ENCODE results near the gene AMDHD2. TPM values are rescaled to one million over a fixed set of nuclear protein-coding genes. Genes with fewer than 3 reads are reported as not detected.
"Not testable (repeated sequence)": the region's sequence is repeated elsewhere in the genome, so short reads cannot be mapped to it uniquely, and the experiment has no call there.

Gene AMDHD2
- total and polyA plus RNA-seq, 2 experiments from 2014 or later: 15.2 to 31.9 TPM

GRCh38 chr16:2543771-2544170 lies 23.6 kb downstream of the AMDHD2 start:
- H3K9me2 ChIP-seq (ENCODE audit: insufficient read depth); H3K27ac ChIP-seq; H2AFZ ChIP-seq; DNase-seq; in situ Hi-C loops (cut with MboI); H3K4me2 ChIP-seq (ENCODE audit: unreplicated experiment); H3K4me1 ChIP-seq (ENCODE audit: insufficient read depth); H3K4me3 ChIP-seq; H3F3A ChIP-seq (ENCODE audit: insufficient read depth); H3K9ac ChIP-seq; H3K36me3 ChIP-seq (ENCODE audit: low read depth); H3K9me3 ChIP-seq (ENCODE audit: low read depth); H3K27me3 ChIP-seq (replicated peaks; ENCODE audit: insufficient read depth); H4K20me1 ChIP-seq (ENCODE audit: insufficient read depth): not testable (repeated sequence)
- WGBS, 2 experiments (ENCODE audit: low coverage in 1 of 2, low lambda C conversion rate in 2 of 2, missing lambda C conversion rate in 2 of 2): 92 to 94% methylated on average over 12 to 14 of the region's 14 CpGs
- peaks cover 71% of the 10 kb centered on the region for H3K79me2 ChIP-seq (ENCODE audit: insufficient read depth)

- H3K9me2 ChIP-seq (ENCODE audit: insufficient read depth); H3K4me2 ChIP-seq (ENCODE audit: unreplicated experiment); H4K20me1 ChIP-seq (ENCODE audit: insufficient read depth); H3K9ac ChIP-seq; DNase-seq; H3F3A ChIP-seq (ENCODE audit: insufficient read depth); in situ Hi-C loops (cut with MboI); H3K9me3 ChIP-seq (ENCODE audit: low read depth); H3K36me3 ChIP-seq (ENCODE audit: low read depth); H2AFZ ChIP-seq; H3K4me3 ChIP-seq; H3K27ac ChIP-seq; H3K27me3 ChIP-seq (replicated peaks; ENCODE audit: insufficient read depth); H3K4me1 ChIP-seq (ENCODE audit: insufficient read depth): not testable (repeated sequence)
- H3K79me2 ChIP-seq (ENCODE audit: insufficient read depth): peaks cover 26% of the 10 kb centered on the region
- 78% methylated on average over 1 of the region's 14 CpGs; no CpG with 5 or more reads in 1 of the 2 experiments for WGBS, 2 experiments (ENCODE audit: low coverage in 1 of 2, low lambda C conversion rate in 2 of 2, missing lambda C conversion rate in 2 of 2)
Observed at GRCh38 chr16:2550283-2550878, 30.2 kb downstream of the AMDHD2 start.

- H3K4me1 ChIP-seq (ENCODE audit: insufficient read depth); H3K27me3 ChIP-seq (replicated peaks; ENCODE audit: insufficient read depth); H3K9ac ChIP-seq; H3K4me3 ChIP-seq; in situ Hi-C loops (cut with MboI); H3K4me2 ChIP-seq (ENCODE audit: unreplicated experiment); H4K20me1 ChIP-seq (ENCODE audit: insufficient read depth); H2AFZ ChIP-seq; H3F3A ChIP-seq (ENCODE audit: insufficient read depth); H3K27ac ChIP-seq; H3K9me2 ChIP-seq (ENCODE audit: insufficient read depth); H3K36me3 ChIP-seq (ENCODE audit: low read depth); H3K9me3 ChIP-seq (ENCODE audit: low read depth): not testable (repeated sequence)
- peak; percentile 6 for DNase-seq
- 81 to 86% methylated on average over 11 to 12 of the region's 17 CpGs for WGBS, 2 experiments (ENCODE audit: low coverage in 1 of 2, low lambda C conversion rate in 2 of 2, missing lambda C conversion rate in 2 of 2)
- peaks cover 15% of the 10 kb centered on the region for H3K79me2 ChIP-seq (ENCODE audit: insufficient read depth)
Observed at GRCh38 chr16:2551420-2551889, 31.3 kb downstream of the AMDHD2 start.

- H3K27ac ChIP-seq; DNase-seq; H4K20me1 ChIP-seq (ENCODE audit: insufficient read depth); H3K27me3 ChIP-seq (replicated peaks; ENCODE audit: insufficient read depth); H3K4me2 ChIP-seq (ENCODE audit: unreplicated experiment); H2AFZ ChIP-seq; in situ Hi-C loops (cut with MboI); H3K4me3 ChIP-seq; H3K9me2 ChIP-seq (ENCODE audit: insufficient read depth); H3K9me3 ChIP-seq (ENCODE audit: low read depth); H3K9ac ChIP-seq; H3K4me1 ChIP-seq (ENCODE audit: insufficient read depth); H3K36me3 ChIP-seq (ENCODE audit: low read depth); H3F3A ChIP-seq (ENCODE audit: insufficient read depth): not testable (repeated sequence)
- H3K79me2 ChIP-seq (ENCODE audit: insufficient read depth): peaks cover 13% of the 10 kb centered on the region
- WGBS, 2 experiments (ENCODE audit: low coverage in 1 of 2, low lambda C conversion rate in 2 of 2, missing lambda C conversion rate in 2 of 2): no CpG with 5 or more reads among the region's 13 CpGs
Observed at GRCh38 chr16:2554709-2555425, 34.7 kb downstream of the AMDHD2 start.

GRCh38 chr16:2557150-2557549 lies 37.0 kb downstream of the AMDHD2 start:
- H3K9me3 ChIP-seq (ENCODE audit: low read depth); H3K79me2 ChIP-seq (ENCODE audit: insufficient read depth); H3F3A ChIP-seq (ENCODE audit: insufficient read depth); H3K4me2 ChIP-seq (ENCODE audit: unreplicated experiment); H3K4me3 ChIP-seq; H3K9me2 ChIP-seq (ENCODE audit: insufficient read depth); DNase-seq; H3K27me3 ChIP-seq (replicated peaks; ENCODE audit: insufficient read depth); in situ Hi-C loops (cut with MboI); H3K27ac ChIP-seq; H3K36me3 ChIP-seq (ENCODE audit: low read depth); H2AFZ ChIP-seq; H3K9ac ChIP-seq; H4K20me1 ChIP-seq (ENCODE audit: insufficient read depth); H3K4me1 ChIP-seq (ENCODE audit: insufficient read depth): not testable (repeated sequence)
- 64 to 75% methylated on average over 4 to 6 of the region's 15 CpGs for WGBS, 2 experiments (ENCODE audit: low coverage in 1 of 2, low lambda C conversion rate in 2 of 2, missing lambda C conversion rate in 2 of 2)

GRCh38 chr16:2560131-2560797 lies 40.1 kb downstream of the AMDHD2 start:
- 90 to 95% methylated on average over 5 to 10 of the region's 17 CpGs for WGBS, 2 experiments (ENCODE audit: low coverage in 1 of 2, low lambda C conversion rate in 2 of 2, missing lambda C conversion rate in 2 of 2)
- H3K9me2 ChIP-seq (ENCODE audit: insufficient read depth); H3F3A ChIP-seq (ENCODE audit: insufficient read depth); in situ Hi-C loops (cut with MboI); H3K27ac ChIP-seq; H3K36me3 ChIP-seq (ENCODE audit: low read depth); H3K27me3 ChIP-seq (replicated peaks; ENCODE audit: insufficient read depth); H3K4me1 ChIP-seq (ENCODE audit: insufficient read depth); H3K4me3 ChIP-seq; H3K79me2 ChIP-seq (ENCODE audit: insufficient read depth); H3K4me2 ChIP-seq (ENCODE audit: unreplicated experiment); H3K9ac ChIP-seq; H4K20me1 ChIP-seq (ENCODE audit: insufficient read depth); H3K9me3 ChIP-seq (ENCODE audit: low read depth); DNase-seq; H2AFZ ChIP-seq: not testable (repeated sequence)

GRCh38 chr16:2560798-2561133 lies 40.6 kb downstream of the AMDHD2 start:
- H3K4me3 ChIP-seq; H3K79me2 ChIP-seq (ENCODE audit: insufficient read depth); H3F3A ChIP-seq (ENCODE audit: insufficient read depth); H3K4me2 ChIP-seq (ENCODE audit: unreplicated experiment); H3K27ac ChIP-seq; H3K9me3 ChIP-seq (ENCODE audit: low read depth); H3K27me3 ChIP-seq (replicated peaks; ENCODE audit: insufficient read depth); in situ Hi-C loops (cut with MboI); H4K20me1 ChIP-seq (ENCODE audit: insufficient read depth); DNase-seq; H3K36me3 ChIP-seq (ENCODE audit: low read depth); H3K9ac ChIP-seq; H3K4me1 ChIP-seq (ENCODE audit: insufficient read depth); H2AFZ ChIP-seq; H3K9me2 ChIP-seq (ENCODE audit: insufficient read depth): not testable (repeated sequence)
- WGBS, 2 experiments (ENCODE audit: low coverage in 1 of 2, low lambda C conversion rate in 2 of 2, missing lambda C conversion rate in 2 of 2): 29% methylated on average over 2 of the region's 4 CpGs; no CpG with 5 or more reads in 1 of the 2 experiments

Data from GM23248 (cell line).